Kidney (tissue), 14 donors: ENCODE results near the gene TTC33. TPM values are rescaled to one million over a fixed set of nuclear protein-coding genes. Genes with fewer than 3 reads are reported as not detected.

ENCODE experiments used
- DNase-seq, 5 donors: peaks; one replicate each; pipeline ENCODE4 v3.0.0-alpha.2; 2013 to 2020
- FAIRE-seq: peaks from 2 replicates; lab custom pipeline; 2012; peaks lifted over from hg19 to GRCh38; lab: Jason Lieb, UNC
- H3K27ac ChIP-seq, 2 donors: one replicate each; pipeline ENCODE4 v1.7.0; 2013; ENCODE audit warnings: low read depth in 2 of 2, low read length in 2 of 2, inconsistent platforms in 1 of 2
- H3K27me3 ChIP-seq: one replicate; pipeline ENCODE4 v1.7.1; 2013; ENCODE audit warnings: low read length, inconsistent platforms; ENCODE audit not compliant: control insufficient read depth, insufficient read depth
- H3K36me3 ChIP-seq, 3 donors: one replicate each; pipeline versions ENCODE4 v1.7.0 to v1.7.1; 2013; ENCODE audit warnings: low read length in 3 of 3, control low read depth in 1 of 3, inconsistent platforms in 1 of 3; ENCODE audit not compliant: insufficient read depth in 3 of 3, control insufficient read depth in 2 of 3
- H3K4me1 ChIP-seq, 3 donors: one replicate each; pipeline versions ENCODE4 v1.7.0 to v1.7.1; 2013; ENCODE audit warnings: low read length in 3 of 3, inconsistent platforms in 1 of 3, low read depth in 1 of 3; ENCODE audit not compliant: control insufficient read depth in 2 of 3, insufficient read depth in 2 of 3
- H3K4me3 ChIP-seq, 3 donors: one replicate each; pipeline versions ENCODE4 v1.7.0 to v1.8.1; 2013; ENCODE audit warnings: low read length in 3 of 3, control low read depth in 1 of 3, inconsistent platforms in 1 of 3
- H3K9ac ChIP-seq, 3 donors: one replicate each; pipeline versions ENCODE4 v1.7.0 to v1.7.1; 2013; ENCODE audit warnings: low read length in 3 of 3, control low read depth in 1 of 3, inconsistent platforms in 1 of 3
- H3K9me3 ChIP-seq, 3 donors: one replicate each; pipeline versions ENCODE4 v1.7.0 to v1.7.1; 2013; ENCODE audit warnings: low read length in 3 of 3, control low read depth in 1 of 3, inconsistent platforms in 1 of 3; ENCODE audit not compliant: control insufficient read depth in 2 of 3, insufficient read depth in 1 of 3
- CTCF ChIP-seq: IDR thresholded peaks from 3 replicates; pipeline ENCODE4 v1.5.1; 2012; ENCODE audit warnings: mild to moderate bottlenecking, moderate library complexity, borderline replicate concordance; ENCODE audit not compliant: insufficient read depth; ENCODE audit errors: extremely low read depth
- intact Hi-C: fragments of 100-400 bp; cut with DNase I; formaldehyde crosslinking; loops from one replicate; pipeline ENCODE4 v1.11.1; 2022
- polyA plus RNA-seq: library from polyadenylated mRNA; stranded (reverse); fragments of 350-450 nt; fragmentation: Illumina TruSeq; extraction: RNeasy Lipid Tissue Mini Kit (QIAGEN cat#74804); gene quantifications from one replicate; pipeline ENCODE4 v1.2.3, GENCODE V29; 2014; ENCODE audit warnings: low read depth, low replicate concordance; ENCODE audit not compliant: insufficient read depth
- total RNA-seq: library from RNA; stranded (reverse); fragmentation: NEBNext Ultra II Directional; extraction: Animal tissue kit (Norgen Biotek cat#: 25700); gene quantifications from one replicate; pipeline ENCODE4 v1.2.1, GENCODE V29; 2021
- donor health status: control.
- donor health status: control.
- donor health status: control.
- donor health status: control.
- donor health status: control.
- donor health status: DM: yes; HTN: yes; CAD: no.
- donor health status: Normal renal cell carcinoma (clear cell type).

Gene TTC33
- total and polyA plus RNA-seq, 2 donors from 2014 or later: 7.1 to 20.1 TPM

- Histone ChIP-seq H3K27ac (no peak overlapping the region), H3K9ac (no peak overlapping the region), H3K4me3 (no peak overlapping the region), H3K4me1 (peaks cover 0 to 7% (median 0%) of the 10 kb centered on the region in 3 donors), H3K27me3 (no peaks in the 10 kb centered on the region), H3K9me3 (no peaks in the 10 kb centered on the region), H3K36me3 (peaks cover 2 to 19% (median 2%) of the 10 kb centered on the region in 3 donors)
- FAIRE-seq: no peak
- intact Hi-C loops: no loop called here
- no peak for TF ChIP-seq CTCF
- no peak for DNase-seq
These were observed 18.9 kb upstream of the TTC33 start for GRCh38 chr5:40774623-40775022.

GRCh38 chr5:40770764-40771163 lies 15.0 kb upstream of the TTC33 start:
- peaks cover 0 to 28% (median 2%) of the 10 kb centered on the region in 3 donors for H3K36me3 ChIP-seq
- FAIRE-seq: peak; percentile 61
- no peak for TF ChIP-seq CTCF
- H3K4me1 ChIP-seq: peaks cover 0 to under 1% (median 0%) of the 10 kb centered on the region in 3 donors
- H3K27me3 ChIP-seq: no peaks in the 10 kb centered on the region
- H3K27ac ChIP-seq: no peak overlapping the region
- no peak overlapping the region for H3K9ac ChIP-seq
- H3K9me3 ChIP-seq: no peaks in the 10 kb centered on the region
- H3K4me3 ChIP-seq: no peak overlapping the region
- intact Hi-C loops: no loop called here
- DNase-seq: no peak

GRCh38 chr5:40762705-40763104 lies 6.9 kb upstream of the TTC33 start:
- intact Hi-C loops: no loop called here
- TF ChIP-seq CTCF: no peak
- FAIRE-seq (no peak), DNase-seq (no peak)
- H3K36me3 ChIP-seq: peaks cover 7 to 21% (median 16%) of the 10 kb centered on the region in 3 donors
- H3K9me3 ChIP-seq: no peaks in the 10 kb centered on the region
- H3K27ac ChIP-seq: no peak overlapping the region
- no peak overlapping the region for H3K4me3 ChIP-seq
- no peaks in the 10 kb centered on the region for H3K4me1 ChIP-seq
- no peak overlapping the region for H3K9ac ChIP-seq
- no peaks in the 10 kb centered on the region for H3K27me3 ChIP-seq

GRCh38 chr5:40757400-40757799 lies 1.6 kb upstream of the TTC33 start:
- peaks cover 0 to 2% (median under 1%) of the 10 kb centered on the region in 3 donors for H3K36me3 ChIP-seq
- no peaks in the 10 kb centered on the region for H3K27me3 ChIP-seq
- no peak overlapping the region for H3K9ac ChIP-seq
- TF ChIP-seq CTCF: no peak
- FAIRE-seq (no peak), DNase-seq (no peak)
- H3K4me1 ChIP-seq: peaks cover 0 to 4% (median 0%) of the 10 kb centered on the region in 3 donors
- intact Hi-C loops: no loop called here
- no peak overlapping the region for H3K27ac ChIP-seq
- H3K9me3 ChIP-seq: no peaks in the 10 kb centered on the region
- H3K4me3 ChIP-seq: no peak overlapping the region
